ENCODE results near the gene CCDC71L.

CCDC71L gene

GRCh38 chr7:106652092-106652491, 8.9 kb downstream of the CCDC71L start:
- no peak overlapping the region for H4K8ac ChIP-seq (ENCODE audit: low read depth, low read length)
- no peak overlapping the region for H2BK120ac ChIP-seq (ENCODE audit: insufficient read depth, low read length, poor library complexity)
- no peaks in the 10 kb centered on the region for H3K36me3 ChIP-seq (ENCODE audit: control insufficient read depth in 1 of 2, insufficient read depth in 2 of 2, low read length in 2 of 2)

GRCh38 chr7:106646256-106646655, 14.7 kb downstream of the CCDC71L start:
- no peak overlapping the region for H4K8ac ChIP-seq (ENCODE audit: low read depth, low read length)
- H2BK120ac ChIP-seq (ENCODE audit: insufficient read depth, low read length, poor library complexity) = no peak overlapping the region
- no peaks in the 10 kb centered on the region for H3K9me3 ChIP-seq (ENCODE audit: insufficient read depth, low read depth, low read length)
- no peak overlapping the region for H2BK12ac ChIP-seq (ENCODE audit: low read length)
- no peaks in the 10 kb centered on the region for H3K4me1 ChIP-seq (ENCODE audit: control insufficient read depth in 1 of 2, insufficient read depth in 2 of 2, low read length in 2 of 2)
- no peak overlapping the region for H3K27ac ChIP-seq (ENCODE audit: low read depth, low read length)
- peaks cover 3% of the 10 kb centered on the region for H3K79me1 ChIP-seq (ENCODE audit: low read length)
- no peak for DNase-seq
- H3K79me2 ChIP-seq (ENCODE audit: control insufficient read depth, insufficient read depth, low read length, poor library complexity) = no peaks in the 10 kb centered on the region
- no CpG with 5 or more reads among the region's 1 CpG for WGBS (ENCODE audit: extremely low coverage, insufficient coverage, insufficient read length)
- H2AFZ ChIP-seq (ENCODE audit: insufficient read depth, low read length, poor library complexity) = no peak overlapping the region
- H2BK5ac ChIP-seq (ENCODE audit: low read depth, low read length, poor library complexity) = no peak overlapping the region
- no peak overlapping the region for H3K4me2 ChIP-seq (ENCODE audit: low read length)
- no peaks in the 10 kb centered on the region for H3K27me3 ChIP-seq (ENCODE audit: insufficient read depth, low read length)
- H3K36me3 ChIP-seq (ENCODE audit: control insufficient read depth in 1 of 2, insufficient read depth in 2 of 2, low read length in 2 of 2) = no peaks in the 10 kb centered on the region
- no peak overlapping the region for H3K18ac ChIP-seq (ENCODE audit: low read length)
- no peak overlapping the region for H3K23ac ChIP-seq (ENCODE audit: low read length)
- no peak overlapping the region for H4K91ac ChIP-seq (ENCODE audit: low read depth, low read length)
- H3K9ac ChIP-seq (ENCODE audit: low read length) = no peak overlapping the region
- no peak overlapping the region for H2AK5ac ChIP-seq (ENCODE audit: low read length)
- H3K14ac ChIP-seq (ENCODE audit: low read length) = no peak overlapping the region
- H4K12ac ChIP-seq (ENCODE audit: low read depth, low read length) = no peak overlapping the region
- H3K4ac ChIP-seq (ENCODE audit: low read depth, low read length) = no peak overlapping the region
- no peak overlapping the region for H3K4me3 ChIP-seq (ENCODE audit: low read depth, low read length)

More at GRCh38 chr7:106652092-106652491, 8.9 kb downstream of the CCDC71L start:
- no peak overlapping the region for H3K14ac ChIP-seq (ENCODE audit: low read length)
- no peak overlapping the region for H3K4me3 ChIP-seq (ENCODE audit: low read depth, low read length)
- no peak overlapping the region for H2AK5ac ChIP-seq (ENCODE audit: low read length)
- DNase-seq = no peak
- no peak overlapping the region for H4K12ac ChIP-seq (ENCODE audit: low read depth, low read length)
- no peak overlapping the region for H2BK5ac ChIP-seq (ENCODE audit: low read depth, low read length, poor library complexity)
- H3K27ac ChIP-seq (ENCODE audit: low read depth, low read length) = no peak overlapping the region
- H3K18ac ChIP-seq (ENCODE audit: low read length) = no peak overlapping the region
- H3K4me2 ChIP-seq (ENCODE audit: low read length) = no peak overlapping the region
- no peaks in the 10 kb centered on the region for H3K27me3 ChIP-seq (ENCODE audit: insufficient read depth, low read length)
- H3K23ac ChIP-seq (ENCODE audit: low read length) = no peak overlapping the region
- H3K4me1 ChIP-seq (ENCODE audit: control insufficient read depth in 1 of 2, insufficient read depth in 2 of 2, low read length in 2 of 2) = no peaks in the 10 kb centered on the region
- no peak overlapping the region for H4K91ac ChIP-seq (ENCODE audit: low read depth, low read length)
- peaks cover 3% of the 10 kb centered on the region for H3K79me1 ChIP-seq (ENCODE audit: low read length)
- no peaks in the 10 kb centered on the region for H3K9me3 ChIP-seq (ENCODE audit: insufficient read depth, low read depth, low read length)
- H2BK12ac ChIP-seq (ENCODE audit: low read length) = no peak overlapping the region
- H2AFZ ChIP-seq (ENCODE audit: insufficient read depth, low read length, poor library complexity) = no peak overlapping the region
- no peak overlapping the region for H3K9ac ChIP-seq (ENCODE audit: low read length)
- no peak overlapping the region for H3K4ac ChIP-seq (ENCODE audit: low read depth, low read length)
- no peaks in the 10 kb centered on the region for H3K79me2 ChIP-seq (ENCODE audit: control insufficient read depth, insufficient read depth, low read length, poor library complexity)

- Histone ChIP-seq H2AFZ (ENCODE audit: insufficient read depth, low read length, poor library complexity) (no peak overlapping the region), H3K36me3 (ENCODE audit: control insufficient read depth in 1 of 2, insufficient read depth in 2 of 2, low read length in 2 of 2) (no peaks in the 10 kb centered on the region), H3K27me3 (ENCODE audit: insufficient read depth, low read length) (no peaks in the 10 kb centered on the region), H2BK5ac (ENCODE audit: low read depth, low read length, poor library complexity) (no peak overlapping the region), H3K4me1 (ENCODE audit: control insufficient read depth in 1 of 2, insufficient read depth in 2 of 2, low read length in 2 of 2) (no peaks in the 10 kb centered on the region), H3K4me2 (ENCODE audit: low read length) (no peak overlapping the region), H3K79me2 (ENCODE audit: control insufficient read depth, insufficient read depth, low read length, poor library complexity) (no peaks in the 10 kb centered on the region), H2BK120ac (ENCODE audit: insufficient read depth, low read length, poor library complexity) (no peak overlapping the region), H3K14ac (ENCODE audit: low read length) (no peak overlapping the region), H3K9me3 (ENCODE audit: insufficient read depth, low read depth, low read length) (no peaks in the 10 kb centered on the region), H3K23ac (ENCODE audit: low read length) (no peak overlapping the region), H3K9ac (ENCODE audit: low read length) (no peak overlapping the region), H2BK12ac (ENCODE audit: low read length) (no peak overlapping the region), H3K18ac (ENCODE audit: low read length) (no peak overlapping the region), H3K4me3 (ENCODE audit: low read depth, low read length) (no peak overlapping the region), H4K8ac (ENCODE audit: low read depth, low read length) (no peak overlapping the region), H4K91ac (ENCODE audit: low read depth, low read length) (no peak overlapping the region), H3K4ac (ENCODE audit: low read depth, low read length) (no peak overlapping the region), H2AK5ac (ENCODE audit: low read length) (no peak overlapping the region), H4K12ac (ENCODE audit: low read depth, low read length) (no peak overlapping the region), H3K79me1 (ENCODE audit: low read length) (no peaks in the 10 kb centered on the region), H3K27ac (ENCODE audit: low read depth, low read length) (no peak overlapping the region)
- WGBS (ENCODE audit: extremely low coverage, insufficient coverage, insufficient read length) = no CpG with 5 or more reads among the region's 1 CpG
- DNase-seq = no peak
Observed at GRCh38 chr7:106644999-106645398, 16.0 kb downstream of the CCDC71L start.

DNA sequence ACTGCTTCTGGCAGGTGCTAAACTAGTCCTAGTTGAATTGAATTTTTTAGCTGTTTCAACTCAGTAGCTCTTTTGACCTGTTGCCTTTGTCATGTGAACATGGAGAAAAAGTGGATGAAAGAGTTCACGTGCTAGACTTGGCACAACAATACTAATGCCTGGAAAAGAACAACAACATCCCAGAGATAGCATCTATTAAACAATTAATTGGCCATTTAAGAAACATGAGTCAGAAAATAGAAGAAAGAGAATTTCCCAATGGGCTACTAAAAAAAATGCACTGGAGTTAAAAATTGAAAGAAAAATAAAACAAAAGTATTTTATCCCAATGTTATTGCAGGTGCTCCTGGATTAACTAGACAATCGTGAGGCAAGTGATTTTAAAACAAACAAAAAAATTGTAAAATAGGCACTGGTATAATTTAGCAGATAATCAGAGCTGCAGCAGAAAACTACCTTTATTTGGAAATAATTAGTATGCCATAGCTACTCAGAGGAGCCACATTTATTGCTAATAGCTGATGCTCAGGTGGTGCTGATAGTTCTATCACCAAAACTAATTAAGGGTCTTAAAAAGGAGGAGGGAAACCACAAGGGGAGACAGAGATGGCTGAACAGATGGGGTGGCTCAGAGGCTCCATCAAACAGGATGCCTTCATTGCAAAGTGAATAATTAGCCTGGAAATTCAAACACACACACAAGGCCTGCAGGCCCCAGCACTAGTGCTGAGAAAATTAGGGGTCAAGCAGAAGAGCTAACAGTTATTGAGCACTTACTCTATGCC, 17.6 kb downstream of the CCDC71L start:
- Histone ChIP-seq H3K9ac (ENCODE audit: low read length) (no peak overlapping the region), H2AFZ (ENCODE audit: insufficient read depth, low read length, poor library complexity) (no peak overlapping the region), H4K91ac (ENCODE audit: low read depth, low read length) (no peak overlapping the region), H3K4me1 (ENCODE audit: control insufficient read depth in 1 of 2, insufficient read depth in 2 of 2, low read length in 2 of 2) (no peaks in the 10 kb centered on the region), H3K18ac (ENCODE audit: low read length) (no peak overlapping the region), H4K12ac (ENCODE audit: low read depth, low read length) (no peak overlapping the region), H3K27ac (ENCODE audit: low read depth, low read length) (no peak overlapping the region), H2BK12ac (ENCODE audit: low read length) (no peak overlapping the region), H3K4ac (ENCODE audit: low read depth, low read length) (no peak overlapping the region), H2BK5ac (ENCODE audit: low read depth, low read length, poor library complexity) (no peak overlapping the region), H3K23ac (ENCODE audit: low read length) (no peak overlapping the region), H3K36me3 (ENCODE audit: control insufficient read depth in 1 of 2, insufficient read depth in 2 of 2, low read length in 2 of 2) (no peaks in the 10 kb centered on the region), H3K14ac (ENCODE audit: low read length) (no peak overlapping the region), H3K4me2 (ENCODE audit: low read length) (no peak overlapping the region), H2BK120ac (ENCODE audit: insufficient read depth, low read length, poor library complexity) (no peak overlapping the region), H3K9me3 (ENCODE audit: insufficient read depth, low read depth, low read length) (no peaks in the 10 kb centered on the region), H2AK5ac (ENCODE audit: low read length) (no peak overlapping the region), H3K79me2 (ENCODE audit: control insufficient read depth, insufficient read depth, low read length, poor library complexity) (no peaks in the 10 kb centered on the region), H3K27me3 (ENCODE audit: insufficient read depth, low read length) (no peaks in the 10 kb centered on the region), H3K4me3 (ENCODE audit: low read depth, low read length) (no peak overlapping the region), H4K8ac (ENCODE audit: low read depth, low read length) (no peak overlapping the region), H3K79me1 (ENCODE audit: low read length) (no peaks in the 10 kb centered on the region)
- WGBS (ENCODE audit: extremely low coverage, insufficient coverage, insufficient read length) = no CpG with 5 or more reads among the region's 2 CpGs
- no peak for DNase-seq
